ENCODE data around the gene SPTBN1. TPM values are rescaled to one million over a fixed set of nuclear protein-coding genes. Genes with fewer than 3 reads are reported as not detected.

Gene SPTBN1
- total and polyA plus RNA-seq, 2 donors (not counting 3 experiments of a cell fraction or from before 2014, with no cell fraction given), result 63.3 to 320 TPM

- Histone ChIP-seq H3K27ac (ENCODE audit: insufficient read depth, low read depth, low read length) (no peak overlapping the region), H3K9me3 (replicated peaks; ENCODE audit: control insufficient read depth, insufficient read depth, low read length) (no peaks in the 10 kb centered on the region), H3K79me2 (ENCODE audit: control insufficient read depth, insufficient read depth, low read length) (no peaks in the 10 kb centered on the region), H3K4me3 (replicated peaks in 1 of 3; ENCODE audit: insufficient read depth in 1 of 3, low read depth in 1 of 3, low read length in 3 of 3) (no peak overlapping the region), H3K4me1 (ENCODE audit: control insufficient read depth, extremely low read depth, insufficient read depth, low read length) (peaks cover 3% of the 10 kb centered on the region), H3K36me3 (ENCODE audit: control insufficient read depth in 2 of 2, extremely low read depth in 1 of 2, insufficient read depth in 2 of 2, low read length in 2 of 2) (no peaks in the 10 kb centered on the region), H3K27me3 (ENCODE audit: control insufficient read depth in 2 of 2, insufficient read depth in 2 of 2, low read length in 2 of 2) (peaks cover 0 to 2% of the 10 kb centered on the region in 2 experiments), H4K20me1 (replicated peaks; ENCODE audit: control insufficient read depth, extremely low read depth, insufficient read depth, low read length) (no peaks in the 10 kb centered on the region), H3K9me1 (replicated peaks; ENCODE audit: control insufficient read depth, extremely low read depth, insufficient read depth, low read length) (no peaks in the 10 kb centered on the region), H3K4me2 (ENCODE audit: insufficient read depth, low read length) (no peak overlapping the region), H3K9ac (replicated peaks; ENCODE audit: extremely low read depth, insufficient read depth, low read length) (no peak overlapping the region), H2AFZ (ENCODE audit: low read depth, low read length) (no peak overlapping the region)
- dilution Hi-C loops (cut with MboI; ENCODE audit: extremely low pct_ligation_motif_present, low sequenced_read_pairs) (no loop called here), intact Hi-C loops (cut with micrococcal nuclease) (no loop called here)
- ChIA-PET CTCF (interaction anchor here (1.3 to 7.0 kb wide), 4 partner anchors 13 to 156 kb away, joined by 4 to 69 read pairs (median 13); no protein-coding TSS in a partner anchor), POLR2A (no interaction called here)
- BruUV-seq (replicated peaks), result no TSS peak
- FAIRE-seq (no peak), DNase-seq (ENCODE audit: low read depth, low spot score) (no peak)
- TF ChIP-seq MAX (IDR thresholded peaks at IDR 0.05; ENCODE audit: insufficient read depth, insufficient read length) (no peak), POLR2A (IDR thresholded peaks at IDR 0.05; ENCODE audit: low read depth, low read length) (no peak), EZH2 (IDR thresholded peaks at IDR 0.05; ENCODE audit: borderline replicate concordance, low read depth, low read length, severe bottlenecking) (no peak), FOS (IDR thresholded peaks at IDR 0.05; ENCODE audit: borderline replicate concordance, insufficient read depth, low read length) (no peak), GATA2 (IDR thresholded peaks at IDR 0.05; ENCODE audit: insufficient read depth, insufficient read length, low read depth, low read length) (no peak), CTCF (IDR thresholded peaks at IDR 0.05; ENCODE audit: extremely low read depth in 1 of 2, insufficient read depth in 1 of 2, low read depth in 1 of 2, low read length in 2 of 2) (no peak), MYC (IDR thresholded peaks at IDR 0.05; ENCODE audit: low read depth, low read length) (no peak), JUN (IDR thresholded peaks at IDR 0.05; ENCODE audit: borderline replicate concordance, insufficient read depth, insufficient read length, low read depth) (no peak), POLR2AphosphoS5 (IDR thresholded peaks at IDR 0.05; ENCODE audit: insufficient read depth, low read depth, low read length) (no peak)
These were observed 222.6 kb downstream of the SPTBN1 start for GRCh38 chr2:54678719-54679118.
